T-helper 2 cell (primary cell): ENCODE measurements around the gene MIEF2.

Experiments used
- DNase-seq, 5 experiments: peaks; one replicate each; pipeline versions ENCODE4 v3.0.0 to v3.0.0-alpha.2; 2012 to 2022

Gene MIEF2

DNA sequence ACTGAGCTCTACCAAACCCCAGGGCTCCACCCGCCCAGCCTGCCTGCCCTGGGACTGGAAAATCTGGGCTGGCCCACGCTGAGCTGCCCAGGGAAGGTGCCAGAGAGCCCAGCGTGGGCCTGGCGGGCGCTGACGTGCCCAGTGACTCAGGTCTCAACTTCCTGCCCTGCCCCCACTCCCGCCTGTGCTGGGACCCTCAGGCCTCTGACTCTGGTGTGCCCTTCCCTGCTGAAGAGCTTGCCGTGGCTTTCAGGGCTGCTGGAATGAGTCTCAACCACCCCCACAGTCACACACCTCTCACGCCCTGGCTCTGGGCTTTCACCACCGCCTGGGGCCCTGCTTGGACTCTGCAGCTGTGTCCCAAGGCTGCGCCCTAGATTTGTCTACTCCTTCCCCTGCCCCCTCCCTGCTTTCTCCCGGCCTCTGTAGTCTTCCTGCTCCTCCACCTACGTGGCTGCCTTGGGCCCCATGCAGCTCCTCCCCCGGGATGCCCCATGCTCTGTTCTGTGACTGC is 24.7 kb upstream of the MIEF2 start:
- DNase-seq: peak in 1 of 5 experiments; percentile 17

DNA sequence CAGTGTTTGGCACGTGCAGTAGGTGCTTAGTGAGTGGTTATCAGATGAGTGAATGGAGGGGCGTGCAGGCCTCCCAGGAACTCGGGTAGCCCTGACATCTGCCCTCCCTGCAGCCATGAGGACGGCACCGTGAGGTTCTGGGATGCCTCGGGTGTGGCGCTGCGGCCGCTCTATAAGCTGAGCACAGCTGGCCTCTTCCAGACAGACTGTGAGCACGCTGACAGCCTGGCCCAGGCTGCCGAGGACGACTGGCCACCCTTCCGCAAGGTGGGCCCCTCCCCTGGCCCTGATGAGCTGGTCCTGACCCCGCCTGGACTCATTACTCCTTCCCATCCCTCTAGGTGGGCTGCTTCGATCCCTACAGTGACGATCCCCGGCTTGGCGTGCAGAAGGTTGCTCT is 24.0 kb upstream of the MIEF2 start:
- no peak for DNase-seq

DNA sequence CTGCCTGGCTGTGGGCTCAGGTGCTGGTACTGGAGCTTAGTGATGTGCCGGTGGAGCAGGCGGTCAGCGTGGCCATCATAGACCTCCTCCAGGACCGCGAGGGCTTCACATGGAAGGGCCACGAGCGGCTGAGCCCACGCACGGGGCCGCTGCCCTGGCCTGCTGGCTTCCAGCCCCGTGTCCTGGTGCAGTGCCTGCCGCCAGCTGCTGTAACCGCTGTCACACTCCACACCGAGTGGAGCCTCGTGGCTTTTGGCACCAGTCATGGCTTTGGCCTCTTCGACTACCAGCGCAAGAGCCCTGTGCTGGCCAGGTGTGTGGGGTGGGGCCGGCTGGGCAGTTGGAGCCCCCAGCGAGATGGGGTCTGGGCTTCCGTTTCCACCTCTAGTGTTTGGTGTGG is 23.0 kb upstream of the MIEF2 start:
- no peak for DNase-seq

DNA sequence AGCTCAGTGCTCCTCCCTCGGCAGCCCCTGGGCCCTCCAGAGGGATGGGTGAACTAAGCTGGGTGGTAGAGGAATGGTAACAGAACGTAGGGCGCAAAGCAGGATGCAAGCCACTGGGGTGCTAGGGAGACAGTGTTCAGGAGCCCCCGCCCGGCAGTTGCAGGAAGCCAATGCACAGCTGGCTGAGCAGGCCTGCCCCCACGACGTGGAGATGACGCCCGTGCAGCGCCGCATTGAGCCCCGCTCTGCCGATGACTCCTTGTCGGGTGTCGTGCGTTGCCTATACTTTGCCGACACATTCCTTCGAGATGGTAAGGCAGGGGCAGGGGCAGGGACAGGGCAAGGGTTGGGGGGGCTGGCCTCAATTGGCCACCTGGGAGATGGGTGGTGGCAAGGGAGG is 22.2 kb upstream of the MIEF2 start:
- DNase-seq: no peak

DNA sequence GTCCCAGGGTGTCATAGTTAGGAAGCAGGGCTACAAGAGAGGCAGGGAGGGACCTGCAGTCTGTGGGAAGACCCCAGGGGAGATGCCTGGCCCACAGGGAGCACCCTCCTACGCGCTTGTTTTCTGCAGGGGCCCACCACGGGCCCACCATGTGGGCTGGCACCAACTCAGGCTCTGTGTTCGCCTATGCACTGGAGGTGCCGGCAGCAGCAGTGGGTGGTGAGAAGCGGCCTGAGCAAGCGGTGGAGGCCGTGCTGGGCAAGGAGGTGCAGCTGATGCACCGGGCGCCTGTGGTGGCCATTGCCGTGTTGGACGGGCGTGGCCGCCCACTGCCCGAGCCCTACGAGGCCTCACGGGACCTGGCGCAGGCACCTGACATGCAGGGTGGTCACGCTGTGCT is 20.0 kb upstream of the MIEF2 start:
- no peak for DNase-seq

DNA sequence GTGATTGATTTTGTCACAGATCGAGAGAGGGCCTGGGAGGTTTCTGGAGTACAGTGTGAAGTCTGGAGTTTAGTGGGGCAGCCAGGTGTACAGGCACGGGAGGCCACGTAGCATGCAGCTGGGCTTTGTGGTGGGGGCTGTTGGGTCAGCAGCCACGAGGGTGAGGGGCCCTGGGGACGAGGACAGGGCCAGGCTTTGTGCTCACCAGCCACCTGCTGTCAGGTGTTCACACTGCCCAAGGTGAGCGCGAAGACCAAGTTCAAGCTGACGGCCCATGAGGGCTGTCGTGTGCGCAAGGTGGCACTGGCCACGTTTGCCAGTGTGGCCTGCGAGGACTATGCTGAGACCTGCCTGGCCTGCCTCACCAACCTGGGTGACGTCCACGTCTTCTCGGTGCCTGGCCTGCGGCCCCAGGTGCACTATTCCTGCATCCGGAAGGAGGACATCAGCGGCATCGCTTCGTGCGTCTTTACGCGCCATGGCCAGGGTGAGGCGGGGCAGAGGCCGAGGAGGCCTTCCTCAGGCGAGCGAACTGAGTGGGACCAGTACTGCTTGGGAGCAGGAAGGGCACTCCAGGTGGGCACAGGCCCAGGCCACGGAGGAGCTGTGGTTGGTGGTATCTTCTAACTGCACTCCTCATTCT is 19.1 kb upstream of the MIEF2 start:
- DNase-seq: no peak

DNA sequence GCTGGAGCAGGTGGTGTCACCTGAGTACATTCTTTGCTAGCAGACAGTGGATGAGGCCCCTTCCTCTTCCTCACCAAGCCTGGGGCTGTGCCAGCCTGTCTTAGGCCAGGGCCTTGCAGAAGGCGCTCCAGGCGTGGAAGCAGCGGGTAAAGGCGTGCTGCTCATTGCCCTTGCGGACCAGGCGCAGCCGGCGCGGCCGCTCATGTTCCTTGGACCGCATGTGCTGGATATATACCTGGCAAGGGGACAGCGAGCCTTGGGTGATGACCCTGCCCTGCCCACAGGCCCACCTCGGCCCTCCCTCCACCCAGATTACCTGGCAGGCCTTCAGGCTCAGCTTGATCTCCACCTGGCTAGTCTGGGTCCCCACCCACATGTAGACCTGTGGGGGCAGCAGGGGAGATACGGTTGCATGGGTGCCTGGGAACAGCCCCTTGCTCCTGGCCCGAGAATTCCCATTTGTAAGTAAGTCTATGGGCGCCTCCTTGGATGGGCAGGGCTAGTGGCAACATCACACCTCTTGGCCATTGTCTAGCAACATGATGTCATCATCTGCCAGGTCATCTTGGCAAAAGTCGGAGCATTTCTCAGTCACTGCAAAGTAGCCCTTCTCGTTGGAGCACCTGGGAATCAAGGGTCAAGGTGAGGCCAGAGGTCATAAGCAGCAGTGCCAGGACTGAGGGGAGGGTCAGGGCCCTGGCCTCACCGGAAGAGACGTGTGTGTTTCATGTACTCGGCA is 15.3 kb upstream of the MIEF2 start:
- no peak for DNase-seq

DNA sequence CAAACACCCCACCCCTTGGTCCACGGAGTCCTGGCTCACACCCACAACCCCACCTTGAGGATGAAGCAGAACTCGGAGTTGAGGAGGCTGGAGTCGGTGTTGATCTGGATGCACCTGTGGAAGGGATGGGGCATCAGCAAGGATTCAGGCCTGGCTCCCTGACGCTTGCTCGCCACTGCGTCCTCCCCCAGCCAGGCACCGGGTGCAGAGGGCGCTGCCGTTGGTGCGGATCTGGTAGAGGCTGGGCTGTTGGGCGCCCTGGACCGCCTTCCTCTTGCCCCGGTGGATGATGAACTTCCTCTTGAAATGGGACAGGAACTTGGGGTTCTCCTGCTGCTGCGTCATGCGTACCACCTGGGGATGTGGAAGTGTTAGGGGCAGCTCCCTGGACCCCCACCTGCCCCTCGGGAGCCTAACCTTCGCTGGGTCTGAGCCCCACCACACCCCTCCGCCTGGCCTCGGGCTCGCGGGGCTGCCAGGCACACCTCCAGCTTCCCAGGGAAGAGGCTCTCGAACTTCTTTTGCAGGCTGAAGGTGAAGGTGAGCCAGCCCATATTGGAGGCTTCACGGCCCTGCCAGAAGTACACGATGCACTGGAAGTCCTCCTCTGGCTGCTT is 14.2 kb upstream of the MIEF2 start:
- no peak for DNase-seq

DNA sequence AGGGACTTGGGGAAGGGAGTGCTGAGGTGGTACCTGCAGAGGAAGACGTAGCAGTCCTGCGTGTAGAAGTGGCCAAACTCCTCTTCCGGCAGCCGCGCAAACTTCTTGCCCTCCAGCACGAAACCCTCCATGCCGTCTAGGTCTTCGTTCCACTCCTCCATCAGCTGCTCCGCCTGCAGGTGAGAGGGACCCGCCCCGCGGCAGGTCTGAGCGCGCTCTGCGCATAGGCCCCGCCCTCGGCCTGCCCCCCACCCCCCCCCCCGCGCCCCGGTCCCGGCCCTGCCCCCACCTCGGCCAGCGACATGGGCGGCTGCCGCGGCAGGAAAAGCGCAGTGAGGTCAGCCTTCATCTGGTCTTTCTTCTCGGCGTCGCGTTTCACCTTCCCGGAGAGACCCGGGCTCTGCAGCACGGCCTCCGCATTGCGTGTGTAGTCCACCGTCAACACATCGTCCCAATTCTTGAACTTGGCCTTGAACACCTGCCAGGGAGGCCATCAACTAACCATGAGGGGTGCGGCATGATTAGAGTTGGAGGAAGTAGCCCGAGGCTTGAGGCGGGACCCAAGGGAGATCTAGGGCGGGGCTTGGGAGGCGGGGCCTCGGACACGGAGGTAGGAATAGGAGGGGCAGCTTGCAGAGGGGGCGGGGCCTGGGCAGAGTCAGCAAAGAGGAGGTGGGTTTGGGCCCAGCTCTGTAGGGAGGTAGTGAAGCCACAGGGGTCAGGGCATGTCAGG is 13.4 kb upstream of the MIEF2 start:
- peak in 2 of 5 experiments; percentile 30 to 34 for DNase-seq

DNA sequence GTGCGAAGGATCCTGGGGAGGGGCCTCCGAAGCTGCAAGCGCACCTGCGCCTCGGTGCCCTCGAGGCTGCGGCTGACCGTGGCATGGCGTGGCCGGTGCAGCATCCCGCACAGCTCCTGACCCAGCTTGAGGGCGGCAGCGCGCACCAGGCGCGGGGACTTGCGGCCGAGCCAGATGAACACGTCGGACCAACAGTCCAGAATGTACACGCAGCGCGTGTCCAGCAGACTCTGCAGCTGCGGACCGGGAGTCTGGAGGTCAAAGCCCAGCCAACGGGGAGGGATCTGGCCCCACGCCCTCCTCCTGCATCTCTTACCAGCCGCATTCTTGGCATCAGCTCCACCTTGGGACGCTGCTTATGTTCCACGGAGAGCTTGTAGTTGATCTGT is 12.9 kb upstream of the MIEF2 start:
- no peak for DNase-seq

DNA sequence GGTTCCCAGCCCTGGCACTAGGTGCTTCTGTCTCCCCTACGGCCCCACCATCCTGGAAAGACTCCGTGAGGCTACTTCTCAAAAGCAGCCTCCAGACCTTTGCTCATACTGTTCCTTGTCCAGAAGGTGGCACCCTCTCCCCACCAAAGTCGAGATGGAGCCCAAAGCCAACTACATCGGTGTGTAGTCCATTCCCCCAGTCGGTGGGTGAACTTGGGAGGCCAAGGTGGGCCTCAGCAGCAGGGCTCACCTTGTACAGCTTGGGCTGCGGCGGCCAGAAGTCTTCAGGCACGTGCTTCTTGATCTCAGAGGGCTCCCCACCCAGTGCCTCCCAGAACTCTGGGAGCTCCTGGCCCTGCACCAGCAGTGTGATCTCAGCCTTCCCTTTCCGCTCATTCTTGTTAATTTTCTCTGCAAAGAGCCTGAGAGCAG is 12.1 kb upstream of the MIEF2 start:
- peak in 4 of 5 experiments; percentile 33 to 69 (median 46) for DNase-seq

DNA sequence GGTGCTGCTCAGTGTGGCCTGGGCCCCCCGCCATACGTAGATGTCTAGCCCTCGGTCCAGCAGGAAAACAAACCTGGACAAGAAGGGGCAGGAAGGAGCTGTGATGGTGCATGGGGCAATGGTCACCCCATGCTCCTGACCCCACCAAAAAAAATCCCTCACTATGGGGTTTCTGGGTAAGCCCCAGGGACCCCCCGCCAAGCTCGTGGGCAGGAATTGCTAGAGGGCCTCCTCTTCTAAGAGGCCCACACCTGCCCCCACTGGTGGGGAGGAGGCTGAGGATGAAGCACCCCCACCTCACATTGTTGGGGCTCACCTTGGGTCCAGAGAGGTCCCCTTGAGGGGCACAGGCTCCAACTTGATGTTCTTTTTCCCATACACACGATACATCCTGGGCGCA is 11.7 kb upstream of the MIEF2 start:
- no peak for DNase-seq

DNA sequence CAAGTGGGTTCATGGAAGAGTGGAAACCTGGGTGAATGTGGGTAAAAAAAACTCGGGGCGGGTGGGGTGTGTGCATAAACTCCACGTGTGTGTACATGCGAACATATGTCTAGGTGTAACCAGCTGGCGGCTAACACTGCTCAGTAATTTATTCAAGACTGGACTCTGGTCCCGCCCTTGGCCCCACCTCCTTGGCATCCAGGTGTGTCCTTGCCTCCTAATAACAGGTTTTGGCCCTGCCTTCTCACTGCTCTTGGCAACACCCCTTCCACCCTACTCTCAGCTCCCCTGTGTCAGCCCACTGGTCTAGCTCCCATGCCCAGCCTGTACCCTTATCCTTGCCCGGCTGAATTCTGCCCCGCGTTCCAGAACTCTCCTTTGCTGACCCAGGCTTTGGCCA is 10.2 kb upstream of the MIEF2 start:
- DNase-seq: no peak

DNA sequence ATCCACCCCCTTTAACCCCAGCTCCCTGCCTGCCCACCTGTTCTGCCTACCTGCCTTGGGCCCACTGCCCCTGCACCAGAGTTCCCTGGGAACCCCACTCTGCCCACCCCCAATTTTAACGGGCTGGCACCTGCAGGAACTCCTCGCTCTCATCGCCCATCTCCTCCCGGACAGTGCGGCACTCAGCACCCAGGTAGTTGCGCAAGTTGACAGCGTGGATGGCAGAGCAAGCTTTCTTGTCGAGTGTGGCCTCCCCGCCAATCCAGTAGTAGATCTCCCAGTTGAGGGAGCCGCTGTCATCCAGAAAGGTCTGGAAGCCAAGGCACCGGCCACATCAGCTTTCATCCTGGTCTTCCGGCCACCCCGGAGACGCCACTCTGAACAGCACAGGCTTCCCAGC is 9.8 kb upstream of the MIEF2 start:
- DNase-seq: no peak

DNA sequence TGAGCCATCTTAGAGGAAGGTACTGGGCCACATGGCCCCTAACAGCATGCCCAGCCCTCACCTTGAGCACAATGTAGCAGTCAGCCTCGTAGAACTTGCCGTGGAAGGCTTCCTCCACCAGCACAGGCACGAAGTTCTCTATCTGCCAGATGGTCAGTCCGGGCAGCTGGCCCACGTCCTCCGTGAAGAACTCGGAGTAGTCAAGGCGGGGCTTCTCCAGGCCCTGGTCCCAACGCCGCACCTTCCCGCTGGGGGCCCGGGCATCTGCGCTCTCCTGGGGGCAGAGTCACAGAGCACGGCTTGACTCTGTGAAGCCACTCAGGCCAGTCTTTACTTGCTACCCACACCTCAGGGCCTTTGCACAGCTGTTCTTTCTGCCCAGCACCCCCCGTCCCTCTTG is 9.3 kb upstream of the MIEF2 start:
- no peak for DNase-seq

DNA sequence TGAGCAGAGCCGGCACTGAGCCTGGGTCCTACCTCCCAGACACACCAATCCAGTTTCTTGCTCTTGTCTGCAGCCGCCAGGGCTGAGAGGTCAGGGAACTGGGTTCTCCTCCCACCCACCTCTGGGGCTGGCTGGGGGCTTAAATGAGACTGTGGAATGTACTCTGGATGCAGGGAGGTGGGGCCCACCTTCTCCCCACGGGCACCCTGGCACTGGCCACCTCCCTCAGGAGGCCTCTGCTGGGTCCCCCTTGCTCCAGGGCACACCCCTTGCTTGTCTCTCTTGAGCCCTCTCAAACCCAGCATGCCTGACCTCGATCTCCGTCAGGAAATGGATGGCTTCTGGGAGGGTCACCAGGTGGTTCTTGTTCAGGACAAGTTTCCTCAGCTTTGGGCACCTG is 8.3 kb upstream of the MIEF2 start:
- DNase-seq: no peak

DNA sequence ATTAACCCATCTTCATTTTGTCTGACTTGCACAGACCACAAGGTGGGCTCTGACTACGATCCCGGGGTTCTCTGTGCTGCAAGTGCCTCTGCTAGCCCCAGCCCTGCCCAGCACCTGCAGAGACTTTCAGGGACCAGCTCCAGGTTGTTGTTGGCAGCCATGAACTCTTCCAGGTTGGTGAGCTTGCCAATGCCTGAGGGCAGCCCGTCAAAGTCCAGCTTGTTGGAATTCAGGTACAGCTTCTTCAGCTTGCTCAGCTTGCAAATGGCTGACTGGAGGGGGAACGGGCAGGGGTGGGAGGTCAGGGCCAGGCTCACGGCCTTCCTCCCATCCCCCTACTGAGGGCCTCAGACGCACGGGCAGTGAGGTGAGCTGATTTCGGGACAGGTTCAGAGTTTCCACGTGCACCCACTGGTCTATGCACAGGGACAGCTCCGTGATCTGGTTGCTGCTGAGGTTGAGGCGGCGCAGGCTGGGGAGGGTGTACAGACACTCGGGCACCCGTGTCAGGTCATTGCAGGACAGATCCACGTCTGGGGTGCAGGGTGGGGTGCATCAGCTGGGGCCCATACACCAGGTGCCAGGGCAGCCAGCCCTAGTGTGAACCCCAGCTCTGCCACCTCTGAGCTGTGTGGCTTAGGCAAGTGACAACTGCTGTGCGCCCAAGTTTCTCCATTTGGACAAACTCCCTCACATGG is 7.1 kb upstream of the MIEF2 start:
- no peak for DNase-seq

DNA sequence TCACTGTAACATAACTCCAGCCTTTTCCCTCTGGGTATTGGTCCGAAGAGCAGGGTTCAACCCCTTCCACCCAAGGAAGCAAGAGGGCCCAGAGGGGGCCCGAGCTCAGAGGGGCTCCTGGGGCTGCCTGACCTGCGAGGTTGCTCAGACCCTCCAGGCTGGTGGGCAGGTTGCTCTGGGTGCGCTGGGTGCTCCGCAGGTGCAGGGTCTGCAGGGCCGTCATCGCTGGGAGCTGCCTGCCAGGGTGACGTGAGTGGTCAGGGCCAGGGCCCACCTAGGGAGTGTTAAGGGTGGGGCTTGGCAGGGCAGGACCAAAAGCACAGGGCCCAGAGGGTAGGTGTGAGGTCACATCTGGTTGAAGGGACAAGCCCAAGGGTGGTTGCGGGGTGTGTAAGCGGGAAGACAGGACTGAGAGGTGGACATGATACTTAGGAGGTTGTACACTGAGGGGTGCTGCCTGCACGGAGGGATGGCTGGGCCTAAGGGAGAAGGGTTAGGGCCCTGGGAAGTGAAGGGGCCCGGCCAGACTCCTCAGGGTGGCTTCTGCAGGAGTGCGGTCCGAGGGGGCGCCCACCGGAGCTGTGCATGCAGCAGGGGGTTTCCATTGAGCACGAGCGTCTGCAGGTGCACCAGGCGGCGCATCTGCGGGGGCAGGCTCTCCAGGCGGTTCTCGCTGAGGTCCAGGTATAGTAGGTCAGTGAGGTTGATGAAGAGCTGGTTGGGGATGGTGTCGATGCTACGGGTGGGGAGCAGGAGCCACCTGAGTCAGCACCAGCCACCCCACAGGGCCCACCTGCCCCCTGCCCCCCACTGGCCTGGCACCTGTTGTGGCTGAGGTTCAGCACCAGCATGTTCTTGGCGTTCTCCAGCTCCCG is 6.3 kb upstream of the MIEF2 start:
- no peak for DNase-seq

DNA sequence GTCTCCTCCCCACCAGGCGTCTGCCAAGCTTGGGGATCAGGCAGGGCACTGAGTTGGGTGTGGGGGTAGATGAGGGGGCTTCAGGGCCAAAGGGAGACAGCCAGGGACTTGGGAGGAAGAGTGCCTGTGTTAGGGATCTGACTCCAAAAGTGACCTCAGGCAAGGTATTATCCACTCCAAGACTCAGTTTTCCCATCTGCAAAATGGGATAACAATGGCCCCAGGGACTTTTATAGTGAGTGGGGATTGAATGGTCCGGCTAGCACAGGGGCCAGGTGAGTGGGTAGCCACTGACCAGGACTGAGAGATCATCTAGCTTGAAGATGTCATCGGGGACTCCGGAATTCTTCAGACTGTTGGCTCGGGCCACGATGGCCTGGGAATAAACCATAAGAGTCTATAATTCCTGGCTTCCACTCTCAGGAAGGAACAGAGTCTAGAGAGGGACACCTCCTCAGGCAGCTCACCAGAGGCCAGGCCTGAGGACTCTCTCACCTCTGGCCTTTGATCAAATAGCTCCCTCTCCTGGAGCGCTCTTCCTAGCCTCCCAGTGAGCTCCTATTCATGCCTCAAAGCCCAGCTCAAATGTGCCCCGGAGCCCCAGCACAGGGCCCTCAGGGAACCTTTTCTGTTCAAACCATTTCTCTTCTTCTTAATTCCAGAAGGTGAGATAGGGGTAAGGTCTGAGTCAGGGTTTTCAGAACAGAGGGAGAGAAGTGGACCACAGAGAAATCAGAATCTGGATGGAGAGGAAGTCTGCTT is 5.4 kb upstream of the MIEF2 start:
- DNase-seq: no peak

DNA sequence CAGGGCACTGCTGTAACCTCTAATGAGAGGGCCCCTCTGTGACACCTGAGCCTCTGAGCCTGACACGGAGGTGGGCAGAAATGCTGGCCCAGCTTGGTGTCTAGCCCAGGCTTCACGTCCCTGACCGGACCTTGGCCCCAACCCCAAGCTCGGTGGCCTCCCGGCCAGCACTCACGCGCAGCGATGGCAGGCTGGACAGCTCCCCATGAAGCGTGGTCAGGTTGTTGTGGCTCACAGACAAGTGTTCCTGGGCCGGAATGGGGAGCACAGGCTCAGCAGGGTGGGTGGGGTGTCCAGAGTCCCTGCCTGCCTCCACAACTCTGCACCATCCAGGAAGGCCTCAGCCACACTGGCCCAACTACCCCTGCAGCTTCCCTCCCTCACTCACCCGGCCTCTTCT is 4.1 kb upstream of the MIEF2 start:
- DNase-seq: no peak

DNA sequence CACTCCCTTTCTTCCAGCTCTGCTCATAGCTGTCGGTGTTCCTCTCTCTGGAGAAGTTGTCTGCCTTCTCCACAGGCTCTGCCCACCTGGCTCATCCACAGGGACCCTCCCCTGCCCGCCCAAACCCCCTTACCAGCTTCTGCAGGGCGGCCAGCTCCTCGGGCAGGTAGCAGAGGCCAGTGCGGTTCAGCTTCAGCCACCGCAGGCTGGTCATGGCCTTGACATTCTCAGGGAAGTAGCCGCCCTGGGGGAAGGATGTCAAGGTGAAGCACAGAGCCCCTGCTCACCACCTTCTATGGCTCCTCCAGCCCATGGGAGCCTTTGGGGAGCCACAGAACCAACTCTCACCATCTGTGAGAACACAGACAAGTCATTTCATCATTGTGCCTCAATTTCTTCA is 3.7 kb upstream of the MIEF2 start:
- DNase-seq: no peak
